ENCODE results near the gene PARD3B.

- TF ChIP-seq SREBF2 (IDR thresholded peaks at IDR 0.05; ENCODE audit: low read length) (no peak), ETV6 (conservative IDR thresholded peaks at IDR 0.05 in 1 of 2, IDR thresholded peaks at IDR 0.05 in 1 of 2; ENCODE audit: borderline replicate concordance in 1 of 2, low read depth in 1 of 2) (no peak), POLR2A (IDR thresholded peaks at IDR 0.05; ENCODE audit: low read depth, low read length) (no peak), CTCF (IDR thresholded peaks at IDR 0.05 in 2 of 3, conservative IDR thresholded peaks at IDR 0.05 in 1 of 3; ENCODE audit: control insufficient read depth in 2 of 3, extremely low read depth in 1 of 3, insufficient read depth in 1 of 3, low read depth in 3 of 3, low read length in 3 of 3) (peak; percentile 60 to 62 (median 62)), NR2F1 (conservative IDR thresholded peaks at IDR 0.05) (no peak), HDGF (IDR thresholded peaks at IDR 0.05) (no peak), POLR2AphosphoS5 (IDR thresholded peaks at IDR 0.05; ENCODE audit: low read length) (no peak), ZBTB33 (IDR thresholded peaks at IDR 0.05) (no peak), MEF2A (IDR thresholded peaks at IDR 0.05; ENCODE audit: insufficient read depth, low read depth, low read length) (no peak), BCL3 (IDR thresholded peaks at IDR 0.05; ENCODE audit: borderline replicate concordance, insufficient read depth, low read depth, low read length, poor library complexity, severe bottlenecking) (no peak)
Observed at GRCh38 chr2:204691911-204692510, 146.7 kb downstream of the PARD3B start.
